GM19452 (cell line): ENCODE measurements around the gene ZNF544.
"Not testable (repeated sequence)": the region's sequence is repeated elsewhere in the genome, so short reads cannot be mapped to it uniquely, and the experiment has no call there.

ENCODE experiments used
- ATAC-seq: cut with Tn5 transposase; IDR thresholded peaks from one replicate; pipeline ENCODE4 v1.9.1; 2021; ENCODE audit not compliant: unreplicated experiment

ZNF544 gene

GRCh38 chr19:58304748-58305064, 76.0 kb downstream of the ZNF544 start:
- ATAC-seq = peak; percentile 10

- peak; percentile 96 for ATAC-seq
These were observed 76.6 kb downstream of the ZNF544 start, which contains the start of gene ERVK3-1 for GRCh38 chr19:58305065-58305931. Gene ERVK3-1, plus strand, starts transcription at chr19:58305377. Its CDS starts 6,792 bp downstream, at chr19:58312169.

- no peak for ATAC-seq
These were observed 77.2 kb downstream of the ZNF544 start for GRCh38 chr19:58305932-58306323.

DNA sequence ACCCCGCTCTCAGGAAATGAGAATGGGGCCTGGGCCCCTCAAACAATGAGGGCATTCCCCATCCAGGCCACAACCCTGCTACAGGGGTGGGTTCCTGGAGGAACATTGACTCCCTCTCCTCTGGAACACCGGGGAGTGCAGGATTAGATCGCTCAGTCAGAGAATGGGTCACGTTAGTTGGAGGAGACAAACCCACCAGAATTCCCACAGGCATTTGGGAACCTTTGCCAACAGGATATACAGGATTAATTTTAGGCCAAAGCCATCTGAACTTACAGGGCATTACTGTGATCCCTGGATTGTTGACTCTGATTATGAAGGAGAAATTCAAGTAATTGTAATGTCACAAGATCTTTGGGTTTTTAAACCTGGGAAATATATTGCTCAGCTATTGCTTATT, 79.0 kb downstream of the ZNF544 start:
- no peak for ATAC-seq

GRCh38 chr19:58310685-58311084, 82.0 kb downstream of the ZNF544 start:
- ATAC-seq = not testable (repeated sequence)

- ATAC-seq = no peak
These were observed 82.7 kb downstream of the ZNF544 start for GRCh38 chr19:58311345-58311865.
